ENCODE results near the gene AHI1. TPM values are rescaled to one million over a fixed set of nuclear protein-coding genes. Genes with fewer than 3 reads are reported as not detected.
A peak's percentile ranks its signal among the peaks of the same experiment; 100 is the strongest.

Gene AHI1
- total RNA-seq, 1 experiment from 2014 or later: 14.1 TPM

GRCh38 chr6:135286962-135287538 lies 210.5 kb downstream of the AHI1 start:
- Histone ChIP-seq H3K9ac (ENCODE audit: low read length) (no peak overlapping the region), H3K4me2 (ENCODE audit: low read depth, low read length, poor library complexity, severe bottlenecking) (no peak overlapping the region), H3K27ac (ENCODE audit: low read length) (no peak overlapping the region; the same call in 1 of the 2 replicates)

GRCh38 chr6:135285165-135285564 lies 212.4 kb downstream of the AHI1 start:
- no peak for DNase-seq
- no peaks in the 10 kb centered on the region for H3K9me2 ChIP-seq (replicated peaks; ENCODE audit: insufficient read depth, low read length)
- no peak overlapping the region for H3K27ac ChIP-seq (ENCODE audit: low read length)
- peaks cover 37% of the 10 kb centered on the region for H3K4me1 ChIP-seq (ENCODE audit: low read length)
- no peaks in the 10 kb centered on the region for H3K36me3 ChIP-seq (ENCODE audit: insufficient read depth, low read length)
- H3K27me3 ChIP-seq (ENCODE audit: low read length): no peaks in the 10 kb centered on the region
- no peak overlapping the region for H3K4me3 ChIP-seq (ENCODE audit: low read length)
- H3K9ac ChIP-seq (ENCODE audit: low read length): no peak overlapping the region
- H3K4me2 ChIP-seq (ENCODE audit: low read depth, low read length, poor library complexity, severe bottlenecking): no peak overlapping the region
- H2AFZ ChIP-seq (ENCODE audit: low read length): no peak overlapping the region
- no peaks in the 10 kb centered on the region for H3K9me3 ChIP-seq (ENCODE audit: low read length)
- no peaks in the 10 kb centered on the region for H3K79me2 ChIP-seq (ENCODE audit: low read length)
- no peaks in the 10 kb centered on the region for H4K20me1 ChIP-seq (ENCODE audit: insufficient read depth, low read depth, low read length)

More at GRCh38 chr6:135286962-135287538, 210.5 kb downstream of the AHI1 start:
- H3K4me3 ChIP-seq (ENCODE audit: low read length): no peak overlapping the region
- no peaks in the 10 kb centered on the region for H4K20me1 ChIP-seq (ENCODE audit: insufficient read depth, low read depth, low read length)
- peaks cover 18% of the 10 kb centered on the region for H3K4me1 ChIP-seq (ENCODE audit: low read length)
- H3K27me3 ChIP-seq (ENCODE audit: low read length): no peaks in the 10 kb centered on the region
- H2AFZ ChIP-seq (ENCODE audit: low read length): no peak overlapping the region
- no peaks in the 10 kb centered on the region for H3K36me3 ChIP-seq (ENCODE audit: insufficient read depth, low read length)
- DNase-seq: no peak
- no peaks in the 10 kb centered on the region for H3K9me3 ChIP-seq (ENCODE audit: low read length)
- H3K79me2 ChIP-seq (ENCODE audit: low read length): no peaks in the 10 kb centered on the region
- H3K9me2 ChIP-seq (replicated peaks; ENCODE audit: insufficient read depth, low read length): no peaks in the 10 kb centered on the region

GRCh38 chr6:135283926-135284325 lies 213.6 kb downstream of the AHI1 start:
- no peak overlapping the region for H3K27ac ChIP-seq (ENCODE audit: low read length)
- no peak overlapping the region for H3K9ac ChIP-seq (ENCODE audit: low read length)
- no peaks in the 10 kb centered on the region for H3K9me2 ChIP-seq (replicated peaks; ENCODE audit: insufficient read depth, low read length)
- no peaks in the 10 kb centered on the region for H4K20me1 ChIP-seq (ENCODE audit: insufficient read depth, low read depth, low read length)
- H3K36me3 ChIP-seq (ENCODE audit: insufficient read depth, low read length): no peaks in the 10 kb centered on the region
- no peak overlapping the region for H3K4me3 ChIP-seq (ENCODE audit: low read length)
- H3K4me1 ChIP-seq (ENCODE audit: low read length): peaks cover 42% of the 10 kb centered on the region
- H3K9me3 ChIP-seq (ENCODE audit: low read length): no peaks in the 10 kb centered on the region
- no peak overlapping the region for H3K4me2 ChIP-seq (ENCODE audit: low read depth, low read length, poor library complexity, severe bottlenecking)
- no peaks in the 10 kb centered on the region for H3K79me2 ChIP-seq (ENCODE audit: low read length)
- no peaks in the 10 kb centered on the region for H3K27me3 ChIP-seq (ENCODE audit: low read length)
- DNase-seq: no peak
- H2AFZ ChIP-seq (ENCODE audit: low read length): no peak overlapping the region

GRCh38 chr6:135282395-135282794 lies 215.1 kb downstream of the AHI1 start:
- Histone ChIP-seq H3K9me2 (replicated peaks; ENCODE audit: insufficient read depth, low read length) (no peaks in the 10 kb centered on the region), H2AFZ (ENCODE audit: low read length) (no peak overlapping the region), H3K9ac (ENCODE audit: low read length) (no peak overlapping the region), H3K27me3 (ENCODE audit: low read length) (no peaks in the 10 kb centered on the region), H3K27ac (ENCODE audit: low read length) (peak overlapping the region; percentile 85), H3K9me3 (ENCODE audit: low read length) (no peaks in the 10 kb centered on the region), H4K20me1 (ENCODE audit: insufficient read depth, low read depth, low read length) (no peaks in the 10 kb centered on the region), H3K36me3 (ENCODE audit: insufficient read depth, low read length) (no peaks in the 10 kb centered on the region), H3K4me3 (ENCODE audit: low read length) (no peak overlapping the region), H3K79me2 (ENCODE audit: low read length) (no peaks in the 10 kb centered on the region), H3K4me1 (ENCODE audit: low read length) (peaks cover 42% of the 10 kb centered on the region), H3K4me2 (ENCODE audit: low read depth, low read length, poor library complexity, severe bottlenecking) (no peak overlapping the region)
- DNase-seq: no peak

GRCh38 chr6:135281964-135282363 lies 215.6 kb downstream of the AHI1 start:
- no peak overlapping the region for H3K4me3 ChIP-seq (ENCODE audit: low read length)

GRCh38 chr6:135281227-135281626 lies 216.3 kb downstream of the AHI1 start:
- no peaks in the 10 kb centered on the region for H3K79me2 ChIP-seq (ENCODE audit: low read length)
- H3K27ac ChIP-seq (ENCODE audit: low read length): peak overlapping the region; percentile 85
- H3K36me3 ChIP-seq (ENCODE audit: insufficient read depth, low read length): no peaks in the 10 kb centered on the region
- peak overlapping the region; percentile 17 for H3K4me3 ChIP-seq (ENCODE audit: low read length)
- H4K20me1 ChIP-seq (ENCODE audit: insufficient read depth, low read depth, low read length): no peaks in the 10 kb centered on the region
- H3K4me2 ChIP-seq (ENCODE audit: low read depth, low read length, poor library complexity, severe bottlenecking): peak overlapping the region; percentile 61
- H3K9ac ChIP-seq (ENCODE audit: low read length): peak overlapping the region; percentile 28
- H2AFZ ChIP-seq (ENCODE audit: low read length): no peak overlapping the region
- DNase-seq: peak; percentile 70
- peaks cover 34% of the 10 kb centered on the region for H3K4me1 ChIP-seq (ENCODE audit: low read length)
- no peaks in the 10 kb centered on the region for H3K9me2 ChIP-seq (replicated peaks; ENCODE audit: insufficient read depth, low read length)
- no peaks in the 10 kb centered on the region for H3K9me3 ChIP-seq (ENCODE audit: low read length)
- no peaks in the 10 kb centered on the region for H3K27me3 ChIP-seq (ENCODE audit: low read length)

More at GRCh38 chr6:135281964-135282363, 215.6 kb downstream of the AHI1 start:
- Histone ChIP-seq H4K20me1 (ENCODE audit: insufficient read depth, low read depth, low read length) (no peaks in the 10 kb centered on the region), H3K36me3 (ENCODE audit: insufficient read depth, low read length) (no peaks in the 10 kb centered on the region), H3K9me3 (ENCODE audit: low read length) (no peaks in the 10 kb centered on the region), H3K27ac (ENCODE audit: low read length) (peak overlapping the region; percentile 85), H3K4me2 (ENCODE audit: low read depth, low read length, poor library complexity, severe bottlenecking) (peak overlapping the region; percentile 61), H3K27me3 (ENCODE audit: low read length) (no peaks in the 10 kb centered on the region), H3K9ac (ENCODE audit: low read length) (no peak overlapping the region), H2AFZ (ENCODE audit: low read length) (no peak overlapping the region), H3K79me2 (ENCODE audit: low read length) (no peaks in the 10 kb centered on the region), H3K4me1 (ENCODE audit: low read length) (peaks cover 38% of the 10 kb centered on the region), H3K9me2 (replicated peaks; ENCODE audit: insufficient read depth, low read length) (no peaks in the 10 kb centered on the region)
- no peak for DNase-seq

- Histone ChIP-seq H3K4me1 (ENCODE audit: low read length) (peaks cover 34% of the 10 kb centered on the region), H3K36me3 (ENCODE audit: insufficient read depth, low read length) (no peaks in the 10 kb centered on the region), H4K20me1 (ENCODE audit: insufficient read depth, low read depth, low read length) (no peaks in the 10 kb centered on the region), H3K79me2 (ENCODE audit: low read length) (no peaks in the 10 kb centered on the region), H3K4me3 (ENCODE audit: low read length) (peak overlapping the region; percentile 17), H3K4me2 (ENCODE audit: low read depth, low read length, poor library complexity, severe bottlenecking) (peak overlapping the region; percentile 61), H3K27ac (ENCODE audit: low read length) (peak overlapping the region; percentile 85), H3K9me3 (ENCODE audit: low read length) (no peaks in the 10 kb centered on the region), H3K9ac (ENCODE audit: low read length) (peak overlapping the region; percentile 34), H3K9me2 (replicated peaks; ENCODE audit: insufficient read depth, low read length) (no peaks in the 10 kb centered on the region), H3K27me3 (ENCODE audit: low read length) (no peaks in the 10 kb centered on the region), H2AFZ (ENCODE audit: low read length) (no peak overlapping the region)
- DNase-seq: peak; percentile 89
Observed at GRCh38 chr6:135280375-135281136, 217.0 kb downstream of the AHI1 start.

GRCh38 chr6:135277422-135277821 lies 220.1 kb downstream of the AHI1 start:
- no peaks in the 10 kb centered on the region for H3K79me2 ChIP-seq (ENCODE audit: low read length)
- peaks cover 36% of the 10 kb centered on the region for H3K4me1 ChIP-seq (ENCODE audit: low read length)
- H3K9ac ChIP-seq (ENCODE audit: low read length): no peak overlapping the region
- H3K4me3 ChIP-seq (ENCODE audit: low read length): no peak overlapping the region
- no peak overlapping the region for H2AFZ ChIP-seq (ENCODE audit: low read length)
- H3K9me2 ChIP-seq (replicated peaks; ENCODE audit: insufficient read depth, low read length): no peaks in the 10 kb centered on the region
- DNase-seq: no peak
- no peaks in the 10 kb centered on the region for H3K9me3 ChIP-seq (ENCODE audit: low read length)
- H3K36me3 ChIP-seq (ENCODE audit: insufficient read depth, low read length): no peaks in the 10 kb centered on the region
- no peak overlapping the region for H3K4me2 ChIP-seq (ENCODE audit: low read depth, low read length, poor library complexity, severe bottlenecking)
- H3K27ac ChIP-seq (ENCODE audit: low read length): no peak overlapping the region
- no peaks in the 10 kb centered on the region for H3K27me3 ChIP-seq (ENCODE audit: low read length)
- no peaks in the 10 kb centered on the region for H4K20me1 ChIP-seq (ENCODE audit: insufficient read depth, low read depth, low read length)

Data from Karpas-422 (cell line).